HTR-8/SVneo (cell line): Measurements from ENCODE around the gene GABBR2.

Source experiments
- DNase-seq: peaks from one replicate; pipeline ENCODE4 v3.0.0; 2011; ENCODE audit warnings: low spot score, mixed read lengths; ENCODE audit not compliant: insufficient read length
- FAIRE-seq: peaks from 2 replicates; lab custom pipeline; 2011; peaks lifted over from hg19 to GRCh38; lab: Jason Lieb, UNC

The GABBR2 gene

DNA sequence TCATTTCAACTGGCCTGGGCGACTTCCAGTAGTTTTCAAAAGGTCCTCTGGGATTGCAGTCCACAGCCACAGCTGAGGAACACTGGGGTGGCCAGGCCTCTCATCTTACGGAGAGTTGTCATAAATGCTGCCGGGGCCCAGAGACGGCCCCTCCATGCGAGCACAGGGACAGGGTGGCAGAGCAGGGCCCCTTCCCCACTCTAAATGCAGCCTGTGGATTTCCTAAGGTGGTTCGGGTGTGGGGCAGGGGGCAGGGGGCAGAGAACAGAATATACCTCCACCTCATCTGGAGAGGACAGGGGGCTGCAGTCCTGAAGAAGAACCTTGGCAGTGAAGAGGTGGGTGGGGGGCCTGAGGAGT is 339.7 kb downstream of the GABBR2 start:
- DNase-seq (no peak), FAIRE-seq (no peak)

DNA sequence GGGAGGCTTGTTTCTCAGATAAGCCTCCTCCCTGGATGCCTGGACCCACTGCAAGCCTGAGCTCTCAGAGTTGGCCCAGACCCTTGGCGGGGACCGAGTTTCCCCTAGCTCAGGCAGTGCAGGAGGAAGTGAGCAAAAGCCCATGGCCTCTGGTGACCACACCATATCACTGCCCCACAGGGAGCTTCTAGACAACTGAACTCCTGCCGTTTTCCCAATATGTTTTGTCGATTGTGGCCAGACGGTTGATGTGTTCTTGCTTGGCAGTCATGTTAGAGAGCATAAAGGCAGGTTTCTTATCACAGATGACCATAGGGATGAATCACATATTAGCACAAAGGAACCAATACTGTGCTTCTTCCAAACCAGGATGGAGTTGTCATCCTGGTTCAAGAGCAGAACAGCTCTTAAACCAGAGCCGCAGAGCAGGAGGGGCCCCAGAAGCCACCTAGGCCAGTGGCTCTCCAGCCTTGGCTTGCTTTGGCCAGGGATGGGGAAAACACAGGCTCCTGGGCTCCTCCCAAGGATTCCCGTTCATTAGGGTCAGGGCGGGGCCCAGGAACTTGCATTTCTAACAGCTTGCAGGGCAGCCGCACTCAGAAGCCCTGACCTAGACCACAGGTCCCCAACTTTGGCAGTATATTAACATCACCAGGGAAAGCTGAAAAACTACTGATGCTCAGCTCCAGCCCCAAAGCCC is 340.2 kb downstream of the GABBR2 start:
- FAIRE-seq, result no peak
- no peak for DNase-seq

DNA sequence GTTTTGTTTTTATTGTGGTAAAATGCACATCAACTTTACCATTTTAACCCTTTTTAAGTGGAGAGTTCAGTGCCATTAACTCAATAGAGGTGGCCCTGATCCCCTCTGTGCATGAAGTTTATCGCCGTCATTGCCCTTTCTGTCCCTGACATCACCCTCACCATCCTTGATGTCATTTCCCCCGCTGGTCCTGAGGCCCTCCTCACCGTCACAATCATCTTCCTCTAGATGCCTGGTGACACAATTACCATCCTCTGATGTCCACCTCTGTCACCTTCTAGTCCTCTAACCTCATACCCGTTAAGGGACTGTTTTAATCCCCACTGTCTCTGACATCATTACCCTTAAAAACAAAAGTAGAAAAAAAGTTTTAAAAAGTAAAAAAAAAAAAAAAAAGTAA is 340.8 kb downstream of the GABBR2 start:
- FAIRE-seq (no peak), DNase-seq (no peak)

DNA sequence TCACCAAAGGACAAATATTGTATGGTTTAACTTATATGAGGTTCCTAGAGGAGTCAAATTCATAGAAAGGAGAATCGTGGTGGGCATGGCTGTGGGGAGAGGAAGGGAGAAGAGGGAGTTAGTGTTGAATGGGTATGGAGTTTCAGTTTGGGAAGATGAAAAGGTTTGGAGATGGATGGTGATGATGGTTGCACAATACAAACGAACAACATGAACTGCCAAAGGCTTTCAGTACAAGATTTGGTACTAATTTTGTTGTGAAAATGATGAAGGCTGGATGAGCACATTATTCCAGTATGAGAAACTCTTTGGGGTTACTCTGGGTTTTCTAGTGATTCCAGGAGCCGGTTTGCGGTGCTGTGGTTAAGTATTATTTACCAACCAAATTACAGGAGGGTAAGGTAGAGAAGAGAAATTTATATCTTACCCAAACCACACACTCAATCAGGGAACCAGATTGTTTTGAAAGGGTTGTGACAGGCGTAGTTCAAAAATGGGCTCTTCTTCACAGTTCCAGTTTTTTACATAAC is 341.3 kb downstream of the GABBR2 start:
- DNase-seq (no peak), FAIRE-seq (no peak)

DNA sequence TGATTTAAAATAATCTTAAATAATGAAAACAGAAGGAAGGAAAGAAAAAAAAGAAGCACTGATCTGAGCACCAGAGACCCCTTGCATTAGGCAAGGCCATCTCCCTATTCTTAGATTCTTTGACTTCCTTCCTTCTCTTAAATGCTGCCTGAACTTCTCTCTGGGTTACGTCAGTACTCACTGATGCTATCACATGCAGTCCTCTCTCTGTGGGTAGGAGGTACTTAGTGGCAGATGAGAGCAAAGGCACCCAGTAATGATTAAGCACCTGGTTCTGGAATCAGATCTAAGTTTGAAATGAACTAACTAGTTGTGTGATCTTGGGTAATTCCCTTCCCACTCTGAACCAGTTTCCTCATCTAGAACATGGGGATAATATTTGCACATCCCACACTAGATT is 343.0 kb downstream of the GABBR2 start:
- FAIRE-seq (no peak), DNase-seq (no peak)

DNA sequence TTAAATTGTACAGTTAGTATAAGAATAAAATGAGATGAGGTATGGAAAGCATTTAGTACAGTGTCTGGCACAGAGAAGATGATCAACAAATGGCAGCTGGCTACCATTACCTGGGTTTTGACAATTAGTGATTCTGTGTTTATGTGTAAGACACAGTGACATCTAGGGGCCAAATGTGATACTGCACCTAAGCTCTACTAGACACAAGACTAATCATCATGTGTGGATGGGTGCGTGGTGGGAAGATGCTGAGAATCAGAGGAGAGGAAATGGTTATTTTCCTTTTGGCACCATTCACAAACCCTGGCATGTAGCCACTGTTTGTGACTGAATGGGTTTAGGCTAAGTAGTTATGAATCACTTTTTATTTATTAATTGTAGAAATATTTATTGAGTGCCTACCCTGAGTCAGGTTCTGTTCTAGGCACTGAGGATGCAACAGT is 343.5 kb downstream of the GABBR2 start:
- DNase-seq (no peak), FAIRE-seq (no peak)

DNA sequence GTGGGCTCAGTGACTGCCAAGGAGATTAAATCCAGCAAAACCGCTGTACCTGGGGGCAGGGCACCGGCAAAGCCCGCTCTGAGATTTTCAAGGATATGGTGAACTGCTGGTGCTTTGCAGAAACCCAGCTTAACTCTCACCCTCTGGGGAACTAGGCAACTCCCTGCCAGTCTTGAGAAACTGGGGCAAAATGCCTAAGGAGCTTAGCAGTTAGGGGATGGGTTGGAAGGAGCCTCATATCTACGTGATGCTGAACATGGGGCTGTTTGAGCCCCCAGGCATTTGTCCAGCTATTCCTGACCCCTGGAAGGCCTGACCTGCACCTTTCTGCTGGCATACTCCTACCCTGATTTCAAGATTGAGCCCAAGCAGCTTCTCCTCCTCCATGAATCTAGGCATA is 344.6 kb downstream of the GABBR2 start:
- FAIRE-seq, result no peak

DNA sequence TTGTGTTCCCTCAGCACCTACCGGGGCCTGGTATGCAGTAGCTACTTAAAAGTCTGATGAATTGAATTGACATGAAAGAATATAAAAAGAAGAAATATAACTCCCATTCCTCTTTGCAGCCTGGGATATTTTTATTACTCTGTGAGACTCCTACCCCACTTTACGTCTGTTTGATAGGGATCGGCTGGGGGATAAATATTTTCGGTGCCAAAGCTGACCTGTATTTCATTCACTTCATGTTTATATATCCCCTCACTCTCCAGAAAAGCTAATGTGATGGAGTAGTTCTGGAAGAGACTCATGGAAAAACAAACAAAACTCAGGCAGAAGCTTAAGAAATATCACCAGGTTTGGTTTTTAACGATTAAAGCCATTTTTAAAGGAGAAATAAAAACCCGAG is 345.1 kb downstream of the GABBR2 start:
- DNase-seq, result no peak
- no peak for FAIRE-seq

More for the DNA sequence above, 344.6 kb downstream of the GABBR2 start:
- no peak for DNase-seq

DNA sequence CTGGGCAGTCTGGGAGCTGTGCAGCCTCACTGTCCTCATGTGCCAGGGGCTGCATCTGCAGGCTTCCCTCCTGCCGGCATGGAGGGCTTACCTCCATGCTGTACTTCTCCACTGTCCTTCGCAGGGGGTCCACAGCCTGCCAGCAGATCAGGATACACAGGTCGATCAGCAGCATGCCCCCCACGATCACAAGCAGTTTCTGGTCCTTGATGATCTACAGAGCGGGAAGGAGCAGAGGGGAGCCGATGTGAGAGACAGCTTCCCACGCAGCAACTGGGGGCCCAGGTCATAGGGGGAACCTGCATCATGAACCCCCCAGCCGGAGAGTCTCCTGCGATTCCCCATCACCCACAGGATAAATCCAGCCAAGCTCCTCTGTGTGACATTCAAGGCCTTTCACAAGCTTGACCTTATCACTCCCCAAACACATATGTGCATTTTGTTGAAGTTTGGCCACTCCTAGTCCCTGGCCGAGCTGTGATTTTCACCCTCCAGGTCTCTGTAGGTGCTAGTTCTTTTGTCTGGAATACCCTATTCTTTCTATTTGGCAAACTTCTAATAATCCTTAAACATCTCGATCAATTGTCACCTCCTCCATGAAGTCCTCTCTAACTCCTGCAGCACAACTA is 346.0 kb downstream of the GABBR2 start:
- FAIRE-seq, result no peak

DNA sequence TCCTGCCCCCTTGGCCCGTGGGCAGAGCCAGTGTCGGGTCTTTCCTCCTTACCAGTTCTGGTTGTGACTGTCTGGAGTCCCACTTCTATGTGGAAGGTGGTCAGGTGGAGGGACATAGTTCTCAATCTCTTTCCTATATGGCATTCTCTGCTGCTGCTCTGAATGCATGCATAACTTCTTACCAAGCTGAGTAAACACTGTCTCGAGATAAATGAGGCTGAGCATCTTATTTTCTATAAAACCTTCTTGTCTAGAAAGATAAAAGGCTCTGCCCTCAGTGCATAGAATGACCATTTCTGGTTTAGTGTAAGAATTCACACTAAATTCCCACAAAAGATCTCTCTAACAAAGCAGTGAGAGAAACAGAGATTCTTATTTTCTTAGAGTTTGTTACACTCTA is 347.1 kb downstream of the GABBR2 start:
- no peak for DNase-seq
- no peak for FAIRE-seq

More for the DNA sequence above, 346.0 kb downstream of the GABBR2 start:
- DNase-seq, result no peak

DNA sequence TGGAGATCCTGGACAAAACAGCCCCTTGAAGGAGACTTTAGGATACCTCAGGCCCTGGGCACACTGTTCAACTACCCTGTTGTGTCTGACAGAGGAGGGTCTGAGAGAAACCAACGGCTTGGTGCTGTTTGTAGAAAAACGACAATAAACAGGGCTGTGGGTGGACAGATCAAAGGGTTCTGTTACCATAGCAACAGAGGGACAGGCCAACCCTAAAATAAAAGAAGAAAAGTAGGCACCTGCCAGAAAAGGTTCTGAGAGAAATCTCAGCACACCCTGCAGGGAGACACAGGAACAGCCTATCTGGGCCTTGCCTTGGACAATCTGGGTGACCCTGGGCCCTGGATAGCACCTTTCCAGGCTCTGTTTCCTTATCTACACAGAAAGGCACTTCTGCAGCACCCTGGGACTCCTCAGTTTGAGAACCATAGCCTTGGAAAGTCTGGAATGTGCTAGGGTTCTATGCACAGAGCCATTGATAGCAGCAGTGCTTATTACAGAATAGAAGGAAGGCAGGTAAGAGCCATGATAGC is 348.5 kb downstream of the GABBR2 start:
- no peak for DNase-seq
- no peak for FAIRE-seq

DNA sequence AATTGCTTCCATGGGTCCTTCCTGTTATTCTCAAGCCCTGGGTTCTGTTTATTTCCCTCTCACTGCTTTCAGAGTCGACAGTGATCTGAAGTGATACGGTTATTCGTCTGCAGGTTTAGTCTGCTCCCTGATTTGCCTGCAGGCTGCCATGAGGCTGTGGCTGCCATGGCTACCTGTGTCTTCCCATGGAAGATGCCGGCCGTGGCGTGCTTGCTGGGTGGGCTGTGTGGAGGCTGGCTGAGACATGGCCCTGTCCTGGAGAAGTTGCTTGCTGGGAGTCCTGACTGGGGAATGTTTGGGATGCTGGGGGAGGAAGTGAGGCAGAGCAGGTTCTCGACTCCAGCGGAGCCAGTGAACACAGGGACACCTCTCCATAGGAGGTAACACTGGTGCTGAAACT is 349.2 kb downstream of the GABBR2 start:
- no peak for FAIRE-seq

DNA sequence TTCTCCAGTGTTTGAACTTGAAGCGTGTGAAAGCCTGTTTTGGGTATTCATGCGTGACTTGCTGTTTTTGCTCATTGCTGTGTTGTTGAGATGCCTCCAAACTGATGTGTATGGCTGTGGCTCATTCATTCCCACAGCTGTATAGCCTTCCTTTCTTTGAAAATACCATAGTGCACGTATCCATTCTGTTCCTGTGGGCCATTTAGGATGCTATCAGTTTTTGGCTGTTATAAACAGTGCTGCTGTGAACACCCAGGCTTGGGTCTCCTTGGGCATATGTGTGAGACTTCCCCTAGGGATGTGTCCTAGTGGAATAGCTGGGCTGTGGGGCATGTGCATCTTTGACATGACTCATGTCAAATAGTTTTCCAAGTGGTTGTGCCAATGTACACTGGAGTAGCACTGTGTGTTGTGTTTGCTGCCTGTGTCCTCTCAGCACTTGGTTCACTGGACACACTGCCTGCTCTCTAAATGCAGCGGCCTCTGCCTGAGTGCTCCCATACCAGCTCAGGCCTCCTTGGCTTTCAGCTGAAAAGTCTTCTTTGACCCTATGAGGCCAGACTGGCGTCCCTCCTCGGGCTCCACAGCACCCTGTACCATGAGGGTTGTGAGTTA is 350.7 kb downstream of the GABBR2 start:
- DNase-seq, result no peak
- FAIRE-seq, result no peak

More for the DNA sequence above, 349.2 kb downstream of the GABBR2 start:
- DNase-seq, result no peak

DNA sequence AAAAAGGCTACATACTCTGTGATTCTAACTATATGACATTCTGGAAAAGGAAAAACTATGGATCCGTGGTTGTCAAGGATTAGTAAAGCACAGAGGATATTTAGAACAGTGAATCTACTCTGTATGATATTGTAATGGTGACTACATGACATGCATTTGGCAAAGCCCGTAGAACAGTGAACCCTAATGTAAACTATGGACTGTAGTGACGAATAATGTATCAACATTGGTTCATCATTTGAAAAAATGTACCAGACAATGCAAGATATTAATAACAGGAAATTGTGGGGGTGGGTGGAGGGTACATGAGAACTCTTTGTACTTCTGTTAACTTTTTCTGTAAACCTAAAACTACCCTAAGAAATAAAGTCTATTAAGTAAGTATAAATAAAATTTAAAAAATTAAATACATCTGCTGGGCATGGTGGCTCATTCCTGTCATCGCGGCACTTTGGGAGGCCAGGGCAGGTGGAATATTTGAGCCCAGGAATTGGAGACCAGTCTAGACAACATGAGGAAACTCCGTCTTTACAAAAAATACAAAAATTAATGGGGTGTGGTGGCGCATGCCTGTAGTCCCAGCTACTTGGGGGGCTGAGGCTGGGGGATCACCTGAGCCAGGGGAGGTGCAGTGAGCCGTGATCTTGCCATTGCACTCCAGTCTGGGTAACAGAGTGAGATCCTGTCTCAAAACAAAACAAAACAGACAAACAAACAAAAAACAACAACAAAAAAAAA is 351.6 kb downstream of the GABBR2 start:
- DNase-seq, result no peak
- FAIRE-seq, result no peak

DNA sequence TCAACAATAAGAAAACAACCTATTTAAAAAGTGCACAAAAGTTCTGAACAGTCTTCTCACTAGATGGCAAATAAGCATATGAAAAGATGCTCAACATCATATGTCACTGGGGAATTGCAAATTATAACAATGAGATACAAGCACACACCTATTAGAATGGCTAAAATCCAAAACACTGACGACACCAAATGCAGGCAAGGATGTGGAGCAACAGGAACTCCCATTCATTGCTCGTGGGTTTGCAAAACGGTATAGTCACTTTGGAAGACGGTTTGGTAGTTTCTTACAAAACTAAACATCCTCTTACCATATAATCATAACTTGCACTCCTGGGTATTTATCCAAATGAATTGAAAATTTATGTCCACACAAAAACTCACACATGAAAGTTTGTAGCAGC is 352.4 kb downstream of the GABBR2 start:
- FAIRE-seq (no peak), DNase-seq (no peak)

DNA sequence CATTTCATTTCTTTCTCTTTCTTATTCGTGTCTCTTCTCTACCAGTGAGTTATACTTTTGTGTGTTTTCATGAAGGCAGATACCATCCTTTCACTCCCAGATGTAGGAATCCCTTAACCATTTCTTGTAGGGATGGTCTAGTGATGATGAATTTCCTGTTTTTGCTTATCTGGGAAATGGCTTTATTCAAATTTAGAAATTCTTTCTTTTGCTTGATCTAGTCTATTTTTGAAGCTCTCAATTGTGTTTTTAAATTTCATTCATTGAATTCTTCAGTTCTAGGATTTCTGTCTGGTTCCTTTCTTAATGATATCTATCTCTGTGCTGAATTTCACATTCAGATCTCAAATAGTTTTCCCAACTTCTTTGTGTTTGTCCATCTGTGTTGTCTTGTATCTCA is 357.4 kb downstream of the GABBR2 start:
- no peak for FAIRE-seq
- DNase-seq, result no peak

DNA sequence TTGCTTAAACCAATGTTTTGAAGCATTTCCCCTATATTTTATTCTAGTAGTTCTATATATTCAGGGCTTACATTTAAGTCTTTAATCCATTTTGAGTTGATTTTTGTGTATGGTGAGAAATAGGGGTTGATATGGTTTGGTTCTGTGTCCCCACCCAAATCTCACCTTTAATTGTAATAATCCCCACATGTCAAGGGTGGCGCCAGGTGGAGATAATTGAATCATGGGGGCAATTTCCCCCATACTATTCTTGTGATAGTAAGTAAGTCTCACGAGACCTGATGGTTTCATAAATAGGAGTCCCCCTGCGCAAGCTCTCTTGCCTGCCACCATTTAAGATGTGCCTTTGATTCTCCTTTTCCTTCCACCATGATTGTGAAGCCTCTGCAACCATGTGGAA is 361.1 kb downstream of the GABBR2 start:
- no peak for FAIRE-seq
- no peak for DNase-seq

DNA sequence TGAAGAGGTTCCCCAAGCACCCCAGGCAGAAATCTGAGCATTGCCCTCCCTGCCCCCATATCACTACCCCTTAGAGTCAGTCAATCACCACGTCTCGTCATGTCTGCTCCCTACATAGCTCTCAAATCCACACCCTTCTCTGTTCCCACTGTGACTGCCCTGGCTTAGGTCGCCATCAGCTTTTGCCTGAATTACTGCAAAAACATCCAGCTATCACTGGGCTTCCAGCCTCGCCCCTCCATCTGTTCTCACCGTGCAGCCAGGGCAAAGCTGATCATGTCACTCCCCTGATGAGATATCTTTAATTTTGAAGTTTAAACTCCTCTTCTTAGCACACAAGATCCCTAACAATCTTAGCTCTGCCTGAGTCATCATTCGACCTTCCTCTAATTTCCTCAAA is 363.7 kb downstream of the GABBR2 start:
- DNase-seq (no peak), FAIRE-seq (no peak)

DNA sequence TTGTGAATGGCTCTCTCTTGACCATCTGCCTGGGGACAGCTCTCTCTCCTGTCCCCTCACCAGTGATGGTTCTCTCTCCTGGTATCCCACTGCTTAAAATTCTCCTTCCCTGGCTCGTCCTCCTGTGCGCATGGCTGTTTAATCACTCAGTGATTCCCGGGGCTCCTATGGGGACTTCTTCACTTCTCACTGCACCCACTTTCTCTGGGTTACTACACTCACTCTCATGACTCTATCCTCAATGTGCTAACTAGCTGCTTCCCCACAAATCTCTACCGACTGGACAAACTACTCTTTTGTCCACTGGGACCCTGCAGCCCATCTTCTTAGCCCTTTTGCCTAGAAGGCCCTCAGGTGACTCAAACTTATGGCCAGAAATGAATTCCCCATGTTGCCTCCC is 364.2 kb downstream of the GABBR2 start:
- FAIRE-seq (no peak), DNase-seq (no peak)

DNA sequence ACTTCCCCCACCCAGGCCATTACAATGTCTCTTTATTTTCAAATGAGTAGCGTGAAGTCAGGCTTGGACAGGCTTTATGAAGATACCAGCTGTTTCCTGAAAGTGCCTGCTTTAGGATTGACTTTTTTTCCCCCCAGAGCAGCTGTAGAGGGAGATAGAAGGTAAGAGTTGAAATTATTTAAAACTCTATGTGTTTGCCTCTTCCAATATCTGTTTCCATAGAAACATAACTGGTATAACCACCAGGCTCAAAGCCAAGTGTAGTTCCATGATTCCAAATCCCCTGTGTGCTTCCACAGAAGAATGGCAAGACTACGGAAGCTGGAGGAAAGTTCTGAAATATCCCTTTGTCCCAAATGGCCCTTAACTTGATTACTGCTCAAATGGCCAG is 365.9 kb downstream of the GABBR2 start:
- DNase-seq (no peak), FAIRE-seq (no peak)
